ENCODE results near the gene PIP5K1C. TPM values are rescaled to one million over a fixed set of nuclear protein-coding genes. Genes with fewer than 3 reads are reported as not detected.

The PIP5K1C gene
- polyA plus RNA-seq, 1 donor = 22.0 TPM

DNA sequence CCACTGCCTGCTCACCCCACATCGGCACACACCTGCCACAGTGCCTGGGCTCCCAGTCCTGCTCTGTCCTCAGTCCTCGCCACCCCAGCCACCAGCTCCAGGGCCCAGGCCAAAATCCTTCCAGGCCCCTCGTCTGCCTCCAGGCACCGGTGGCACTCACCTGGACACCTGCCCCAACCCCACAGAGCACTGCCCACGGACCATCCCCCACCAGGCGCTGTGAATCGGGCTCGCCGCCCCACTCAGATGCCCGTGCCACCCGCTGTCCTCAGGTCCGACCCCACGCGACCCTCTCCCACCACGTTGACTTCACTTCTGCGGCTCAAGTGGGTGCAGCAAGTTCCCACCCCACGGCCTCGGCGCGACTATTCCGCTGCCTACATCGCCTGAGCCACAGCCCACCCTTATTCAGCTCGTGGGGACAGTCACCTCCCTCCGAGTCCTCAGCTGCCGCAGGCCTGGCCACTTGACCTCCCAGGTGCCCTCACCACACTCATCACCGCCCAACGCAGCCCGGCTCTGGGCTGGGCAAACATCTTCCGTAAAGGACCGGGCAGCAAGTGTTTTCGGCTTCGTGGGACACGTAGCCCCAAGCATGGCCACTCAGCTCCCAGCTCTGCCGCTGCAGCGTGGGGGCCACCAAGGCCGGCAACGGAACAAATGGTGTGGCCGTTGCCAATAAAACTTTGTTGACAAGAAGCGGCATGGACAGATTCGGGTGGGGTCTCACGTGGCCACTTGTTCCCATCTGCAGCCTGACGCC is 5.7 kb downstream of the PIP5K1C start:
- no peak for DNase-seq (ENCODE audit: low read depth)

DNA sequence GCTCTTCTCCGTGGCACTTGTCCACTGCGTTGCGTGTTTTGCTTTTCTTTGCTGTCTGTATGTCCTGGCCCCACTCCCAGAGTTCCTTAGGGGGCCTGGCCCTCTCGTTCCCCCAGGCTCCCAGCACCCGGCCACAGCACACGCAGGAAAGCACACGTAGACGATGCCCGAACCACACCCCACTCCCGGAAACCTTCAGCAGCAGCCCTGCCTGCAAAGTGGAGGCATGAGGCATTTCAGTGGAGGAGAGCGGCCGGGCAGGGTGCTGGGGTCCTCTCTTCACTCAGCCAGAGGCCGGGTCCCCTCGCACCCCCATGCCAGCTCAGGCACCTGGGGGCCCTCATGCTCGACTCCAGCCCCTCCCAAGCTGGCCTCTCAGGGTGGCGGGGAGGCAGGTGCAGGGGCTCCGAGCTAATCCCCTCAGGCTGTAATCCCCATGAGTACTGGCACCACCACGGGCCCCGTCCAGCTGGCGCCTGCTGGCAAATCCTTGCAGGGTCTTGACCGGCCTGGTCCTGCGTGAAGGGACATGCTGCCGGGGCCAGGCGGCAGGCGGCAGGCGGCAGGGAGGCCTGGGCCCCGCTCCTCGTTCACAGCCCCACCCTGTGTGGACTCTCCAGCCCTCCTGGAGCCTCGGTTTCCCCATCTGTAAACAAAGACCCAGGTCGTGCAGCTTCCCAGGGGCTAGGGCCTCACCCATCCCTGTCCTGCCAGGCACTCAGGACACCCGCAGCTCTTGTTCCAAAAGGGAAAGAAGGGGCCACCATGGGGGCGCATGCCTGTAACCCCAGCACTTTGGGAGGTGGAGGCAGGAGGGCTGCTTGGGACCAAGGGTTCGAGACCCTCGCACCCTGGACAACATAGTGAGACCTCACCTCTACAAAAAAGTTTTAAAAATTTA is 7.0 kb downstream of the PIP5K1C start:
- no peak for DNase-seq (ENCODE audit: low read depth)

DNA sequence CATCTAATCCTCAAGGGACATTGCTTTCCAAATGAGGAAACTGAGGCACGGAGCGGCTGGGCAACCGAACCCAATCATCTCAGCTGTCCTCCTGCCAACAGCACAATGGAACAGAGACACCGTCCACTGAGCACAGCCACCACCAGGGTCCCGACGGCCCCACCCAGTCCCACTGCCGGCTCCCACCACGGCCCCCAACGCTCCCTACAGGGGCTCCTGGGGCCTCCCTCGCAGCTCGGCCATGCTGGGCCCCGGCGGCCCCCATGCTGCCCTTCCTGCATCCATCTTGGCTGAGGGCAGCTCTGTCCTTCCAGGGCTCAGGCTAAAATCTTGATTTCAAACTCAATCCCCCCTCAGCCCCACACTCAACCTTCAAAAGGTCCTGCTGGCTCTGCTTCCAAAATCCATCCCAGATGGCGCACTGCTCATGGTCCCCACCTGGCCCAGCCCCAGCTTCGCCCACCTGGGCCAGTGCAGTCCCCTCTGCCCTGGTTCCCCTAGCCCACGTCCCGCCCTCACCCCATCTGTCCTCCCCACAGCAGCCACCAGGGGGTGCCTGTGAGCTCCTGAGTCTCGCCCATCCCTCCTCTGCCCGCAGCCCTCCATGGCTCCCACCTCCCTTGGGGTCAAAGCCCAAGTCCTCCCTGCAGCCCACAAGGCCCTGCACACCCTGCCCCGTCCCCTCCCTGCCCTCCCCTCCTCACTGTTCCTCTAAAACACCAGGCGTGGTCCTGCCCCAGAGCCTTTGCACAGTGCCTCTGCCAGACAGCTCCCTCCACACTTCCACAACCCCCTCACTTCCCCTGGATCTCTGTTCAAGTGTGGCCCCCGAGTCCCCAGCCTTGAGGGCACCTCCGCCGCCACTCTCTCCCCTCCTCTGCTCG is 7.9 kb downstream of the PIP5K1C start:
- DNase-seq (ENCODE audit: low read depth) = no peak

DNA sequence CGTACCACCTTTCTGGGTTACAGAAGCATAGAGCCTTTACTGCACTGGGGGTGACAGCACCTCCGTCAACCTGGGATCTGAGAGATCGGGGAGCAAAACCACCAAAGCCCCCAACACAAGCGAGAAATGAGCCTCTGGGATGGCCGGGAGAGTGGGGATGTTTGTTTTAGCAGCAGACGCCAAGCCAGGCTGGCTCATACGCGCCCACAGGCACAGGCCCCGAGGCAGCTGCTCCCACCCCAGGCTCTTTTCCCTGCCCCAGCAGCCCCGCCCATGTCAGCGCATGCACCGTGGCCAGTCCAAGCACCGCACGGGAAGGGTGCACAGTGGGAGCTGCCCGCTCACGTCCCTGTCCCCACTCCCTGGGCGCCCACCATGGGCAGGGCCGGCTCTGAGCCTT is 8.5 kb downstream of the PIP5K1C start:
- no peak for DNase-seq (ENCODE audit: low read depth)

DNA sequence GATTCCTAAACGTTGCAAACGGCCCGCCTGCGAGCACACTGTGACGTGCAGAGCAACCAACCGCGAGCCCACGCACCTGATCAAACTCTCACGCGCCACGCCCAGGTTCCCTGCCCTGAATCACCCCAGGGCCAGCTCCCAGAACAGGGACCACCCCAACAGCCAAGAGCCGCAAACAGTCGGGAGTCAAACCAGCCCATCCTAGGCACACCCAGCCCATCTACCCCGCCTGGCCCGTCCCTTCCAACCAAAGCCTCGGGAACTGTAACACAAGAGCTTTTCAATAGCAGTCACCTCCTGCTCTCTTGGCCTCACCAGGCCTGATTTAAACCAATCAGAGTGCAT is 8.9 kb downstream of the PIP5K1C start:
- no peak for DNase-seq (ENCODE audit: low read depth)

DNA sequence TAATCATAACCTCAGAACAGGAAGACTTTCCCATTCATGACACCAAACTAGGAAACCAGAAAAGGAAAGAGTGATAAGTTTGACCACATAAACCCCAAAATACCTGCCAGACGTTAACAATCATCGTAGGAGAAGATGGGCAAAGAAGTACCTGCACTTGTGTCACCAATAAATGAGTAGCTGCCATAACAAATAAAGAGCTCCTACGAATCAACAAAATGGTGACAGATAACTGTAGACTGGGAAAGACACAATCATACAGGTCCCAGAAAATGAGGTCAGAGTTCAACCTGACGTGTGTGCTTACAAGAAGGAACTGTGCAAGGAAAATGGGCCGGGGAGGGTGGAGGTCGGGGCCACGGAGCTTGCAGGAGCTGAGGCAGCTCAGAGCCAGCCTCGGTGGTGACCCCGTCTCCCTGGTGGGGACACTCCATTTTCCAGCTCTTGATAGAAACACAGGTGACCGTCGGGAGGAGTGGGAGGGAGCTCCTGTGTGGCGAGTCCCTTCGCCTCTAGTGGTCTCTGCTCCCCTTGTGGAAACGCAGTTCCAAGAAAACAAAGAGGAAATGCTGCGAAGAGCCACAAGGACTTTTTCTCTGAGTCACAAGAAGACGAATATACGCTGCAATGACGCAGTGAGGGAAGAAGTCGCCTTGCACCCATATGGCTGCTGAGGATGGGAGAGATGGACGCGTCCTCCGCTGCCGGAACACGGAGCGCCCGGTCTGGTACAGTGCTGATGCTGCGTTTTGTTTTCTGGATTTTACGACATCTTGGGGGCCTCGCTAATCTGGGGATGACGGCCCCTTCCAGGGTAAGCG is 9.5 kb downstream of the PIP5K1C start:
- no peak for DNase-seq (ENCODE audit: low read depth)

DNA sequence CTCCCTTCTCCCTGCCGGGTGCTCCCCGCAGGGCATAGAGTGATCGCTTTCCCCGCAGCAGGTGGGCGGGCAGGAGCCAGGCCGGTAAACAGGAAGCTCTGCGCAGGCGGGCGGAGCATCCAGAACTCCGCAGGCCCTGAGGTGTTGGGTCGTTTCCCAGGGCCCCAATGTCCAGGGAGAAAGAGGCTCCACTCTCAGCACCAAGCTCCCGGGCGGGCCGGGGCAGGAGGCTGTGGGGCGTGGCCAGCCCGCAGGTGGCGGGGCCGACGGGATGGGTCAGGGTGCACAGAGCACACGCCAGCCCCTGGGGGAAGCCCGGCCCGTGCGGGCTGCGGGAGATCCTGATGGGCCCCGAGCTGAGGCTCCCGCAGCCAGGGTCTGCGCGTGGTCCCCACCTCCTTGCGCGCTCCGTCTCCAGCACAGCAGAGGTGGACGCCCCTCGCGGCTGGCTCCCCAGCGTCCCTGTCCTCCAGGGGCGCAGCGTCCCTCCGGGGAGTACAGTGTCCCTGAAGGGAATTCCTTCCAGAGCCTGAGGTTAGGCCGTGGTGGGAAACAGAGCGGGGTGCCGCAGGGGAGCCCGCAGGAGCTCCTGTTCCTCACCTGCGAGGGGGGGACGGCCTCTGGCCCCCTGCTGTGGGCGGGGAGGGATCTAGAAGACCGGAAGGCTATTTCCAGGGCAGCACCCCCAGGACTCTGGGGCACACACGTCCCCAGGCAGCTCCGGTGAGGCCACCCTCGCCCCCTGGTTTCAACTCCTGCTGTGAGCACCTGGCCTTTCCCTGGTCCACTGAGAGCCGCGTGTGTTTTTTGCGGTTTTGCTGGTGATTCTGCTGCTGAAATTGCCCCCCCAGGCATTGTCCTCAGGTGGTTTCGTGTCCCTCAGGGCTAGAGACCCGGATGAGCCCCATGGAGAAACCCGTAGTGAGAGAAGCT is 12.2 kb downstream of the PIP5K1C start:
- no peak for DNase-seq (ENCODE audit: low read depth)

DNA sequence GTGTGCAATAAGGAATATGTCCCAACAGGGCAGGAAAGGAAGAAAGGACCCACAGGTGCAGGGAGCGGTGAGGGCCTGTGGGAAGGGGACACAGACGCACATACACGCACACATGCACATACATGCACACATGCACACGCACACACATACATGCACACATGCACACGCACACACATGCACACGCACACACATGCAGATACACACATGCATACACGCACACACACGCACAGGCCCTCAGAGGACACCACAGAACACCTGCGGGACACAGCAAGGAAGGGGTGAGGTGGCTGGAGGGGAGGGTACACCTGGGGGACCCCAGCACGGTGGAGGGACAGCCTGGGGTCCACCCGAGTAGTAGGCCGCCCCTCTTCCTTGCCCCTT is 12.9 kb downstream of the PIP5K1C start:
- DNase-seq (ENCODE audit: low read depth) = no peak

DNA sequence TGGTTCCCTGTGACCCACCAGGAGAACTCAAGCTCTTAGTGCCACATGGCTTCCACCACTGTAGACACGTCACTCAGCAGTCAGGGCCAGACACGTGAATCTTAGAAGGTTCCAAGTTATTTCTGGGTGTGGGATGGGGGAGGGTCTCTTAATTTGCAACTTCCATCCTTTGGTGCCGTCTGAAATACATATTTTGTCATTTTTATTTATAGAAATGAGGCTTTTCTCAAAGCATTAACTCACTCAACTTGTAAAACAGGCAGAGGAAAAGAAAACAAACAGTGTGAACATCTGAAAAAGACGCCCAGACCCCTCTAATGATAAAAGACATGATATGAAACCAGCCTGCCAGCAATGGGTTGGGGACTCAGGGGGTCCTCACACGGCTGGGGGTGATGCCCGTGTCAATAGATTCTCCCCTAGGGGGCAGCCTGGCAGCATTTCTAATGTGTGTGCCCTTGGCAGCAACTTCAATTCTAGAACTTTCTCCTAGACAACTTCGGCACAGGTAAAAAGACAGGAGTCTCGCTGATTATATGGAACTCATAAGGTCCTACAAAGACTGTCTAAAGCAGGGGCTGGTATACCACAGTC is 15.4 kb downstream of the PIP5K1C start:
- DNase-seq (ENCODE audit: low read depth) = no peak

DNA sequence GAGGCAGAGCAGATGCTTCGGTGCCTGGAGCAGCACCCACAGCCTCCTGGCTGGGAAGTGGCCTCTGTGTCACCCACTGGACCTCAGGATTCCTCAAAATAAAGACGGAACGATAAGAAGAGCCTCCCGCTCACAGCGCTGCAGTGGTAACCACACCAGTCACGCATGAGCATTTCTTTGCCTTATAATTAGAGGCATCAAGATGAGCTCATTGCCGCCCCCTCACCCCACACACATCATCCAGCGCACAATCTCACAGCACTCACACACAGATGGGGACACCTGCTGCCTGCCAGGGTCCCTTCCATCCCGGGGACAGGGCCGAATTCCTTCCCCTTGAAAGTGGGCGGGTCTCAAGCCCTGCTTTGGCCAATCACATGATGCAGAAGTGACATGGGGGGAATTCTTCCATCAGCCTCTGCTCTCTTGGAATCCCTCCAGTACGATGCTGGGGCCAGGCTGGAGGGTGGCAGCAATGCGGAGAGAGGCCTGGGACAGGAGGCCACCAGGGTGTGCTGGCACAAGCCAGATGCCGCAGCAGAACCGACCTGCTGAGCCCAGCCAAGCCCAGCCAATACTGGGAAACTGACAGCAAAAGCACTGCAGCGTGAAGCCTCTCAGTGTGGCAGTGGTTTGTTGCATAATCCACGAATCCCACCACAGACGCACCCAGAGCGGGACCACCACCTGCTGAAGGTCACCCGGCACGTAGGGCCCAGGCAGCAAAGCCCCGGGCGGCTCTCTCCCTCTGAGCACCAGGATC is 16.0 kb downstream of the PIP5K1C start:
- DNase-seq (ENCODE audit: low read depth) = no peak

DNA sequence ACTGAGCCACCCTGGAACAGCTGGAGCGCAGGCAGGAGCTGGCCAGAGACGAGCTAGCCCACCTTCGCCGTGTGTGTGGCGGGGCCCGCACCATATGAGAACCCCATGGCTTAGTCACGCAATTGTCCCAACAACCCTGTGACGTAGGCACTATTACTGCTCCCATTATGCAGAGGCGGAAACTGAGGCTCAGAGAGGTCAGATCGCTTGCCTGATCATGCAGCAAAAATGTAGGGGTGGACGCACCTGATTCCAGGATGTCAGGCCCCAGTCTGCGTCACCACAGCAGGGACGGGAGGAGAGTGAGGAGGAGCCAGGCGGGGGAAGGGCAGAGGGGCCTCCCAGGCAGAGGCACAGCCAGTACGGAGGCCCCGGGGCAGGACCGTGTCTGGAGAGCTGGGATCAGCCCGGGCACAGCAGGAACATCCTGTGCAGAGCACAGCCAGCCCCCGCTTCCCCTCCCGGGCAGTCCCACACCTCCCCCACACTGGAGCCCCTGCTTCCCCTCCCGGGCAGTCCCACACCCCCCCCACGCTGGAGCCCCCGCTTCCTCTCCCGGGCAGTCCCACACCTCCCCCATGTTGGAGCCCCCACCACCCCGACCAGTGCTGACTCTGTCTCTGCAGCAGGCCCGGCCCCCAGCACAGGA is 16.7 kb downstream of the PIP5K1C start:
- no peak for DNase-seq (ENCODE audit: low read depth)

DNA sequence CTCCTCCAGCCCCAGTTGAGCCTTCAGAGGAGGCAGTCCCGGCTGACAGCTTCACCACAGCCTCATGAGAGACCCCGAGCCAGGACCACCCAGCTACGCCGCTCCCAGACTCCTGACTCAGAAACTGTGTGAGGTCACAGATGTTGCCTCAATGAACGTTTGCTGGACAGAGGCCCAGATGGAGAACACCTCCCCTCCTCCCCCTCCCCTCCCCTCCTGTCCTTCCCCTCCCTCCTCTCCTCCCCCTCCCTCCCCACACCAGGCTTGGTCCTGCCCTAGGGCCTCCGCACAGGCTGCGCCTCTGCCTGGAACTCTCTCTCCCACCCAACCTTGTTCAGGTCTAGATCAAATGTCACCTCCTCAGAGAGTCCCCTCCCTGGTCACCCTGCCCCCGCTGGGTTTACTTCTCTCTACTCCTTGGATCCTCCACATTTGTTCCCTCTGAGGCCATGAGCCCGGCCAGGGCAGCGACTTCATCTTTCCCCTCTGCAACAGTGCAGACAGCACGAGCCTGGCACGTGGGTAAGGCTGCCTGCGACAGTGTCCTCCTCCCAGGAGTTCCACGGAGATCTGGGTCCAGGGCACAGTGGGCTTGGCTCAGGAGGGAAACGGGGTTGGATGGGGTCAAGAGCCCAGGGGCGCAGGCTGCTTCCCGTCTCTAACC is 17.4 kb downstream of the PIP5K1C start:
- no peak for DNase-seq (ENCODE audit: low read depth)

DNA sequence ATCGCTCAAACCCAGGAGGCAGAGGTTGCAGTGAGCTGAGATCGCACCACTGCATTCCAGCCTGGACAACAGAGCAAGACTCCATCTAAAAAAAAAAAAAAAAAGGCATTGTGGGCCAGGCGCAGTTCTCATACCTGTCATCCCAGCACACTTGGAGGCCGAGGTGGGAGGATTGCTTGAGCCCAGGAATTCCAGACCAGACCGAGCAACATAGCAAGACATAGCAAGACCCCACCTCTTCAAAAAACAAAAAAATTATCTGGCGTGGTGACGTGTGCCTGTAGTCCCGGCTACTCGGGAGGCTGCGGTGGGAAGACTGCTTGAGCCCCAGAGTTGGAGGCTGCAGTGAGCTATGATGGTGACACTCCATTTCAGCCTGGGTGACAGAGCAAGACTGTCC is 18.0 kb downstream of the PIP5K1C start:
- DNase-seq (ENCODE audit: low read depth) = no peak

DNA sequence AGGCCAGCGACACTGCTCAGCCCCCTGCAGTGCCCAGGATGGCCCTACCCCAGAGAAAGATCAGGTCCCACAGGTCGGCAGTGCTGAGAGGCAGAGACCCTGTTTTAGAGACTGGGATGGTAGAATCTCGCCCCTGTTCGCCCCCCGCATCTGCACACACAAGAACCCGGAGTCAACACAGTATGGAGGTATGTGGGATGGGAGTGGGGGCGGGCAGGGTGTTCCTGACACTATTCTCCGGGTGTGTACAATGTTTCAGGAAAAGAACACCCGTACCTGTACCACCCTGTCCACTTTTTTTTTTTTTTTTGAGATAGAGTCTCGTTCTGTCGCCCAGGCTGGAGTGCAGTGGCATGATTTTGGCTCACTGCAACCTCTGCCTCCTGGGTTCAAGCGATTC is 19.3 kb downstream of the PIP5K1C start:
- DNase-seq (ENCODE audit: low read depth) = no peak

DNA sequence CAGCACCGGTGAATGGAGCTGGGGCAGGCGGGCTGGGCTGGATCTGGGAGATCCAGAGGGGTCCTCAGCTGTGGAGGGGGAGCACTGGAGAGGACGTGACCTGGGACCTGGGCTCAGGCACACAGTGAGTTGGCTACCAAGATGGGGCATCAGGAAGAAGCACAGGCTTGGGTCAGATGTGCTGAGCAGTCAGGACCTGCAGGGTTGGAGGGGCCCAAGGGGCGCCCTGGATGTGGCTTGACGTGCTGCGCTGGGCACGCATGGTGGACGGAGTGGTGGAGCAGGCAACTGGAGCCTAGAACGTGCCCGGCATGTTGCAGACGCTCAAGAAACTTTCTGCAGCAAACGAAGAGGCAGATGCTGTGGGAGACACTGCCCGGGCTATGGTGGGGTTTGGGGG is 20.7 kb downstream of the PIP5K1C start:
- DNase-seq (ENCODE audit: low read depth) = no peak

DNA sequence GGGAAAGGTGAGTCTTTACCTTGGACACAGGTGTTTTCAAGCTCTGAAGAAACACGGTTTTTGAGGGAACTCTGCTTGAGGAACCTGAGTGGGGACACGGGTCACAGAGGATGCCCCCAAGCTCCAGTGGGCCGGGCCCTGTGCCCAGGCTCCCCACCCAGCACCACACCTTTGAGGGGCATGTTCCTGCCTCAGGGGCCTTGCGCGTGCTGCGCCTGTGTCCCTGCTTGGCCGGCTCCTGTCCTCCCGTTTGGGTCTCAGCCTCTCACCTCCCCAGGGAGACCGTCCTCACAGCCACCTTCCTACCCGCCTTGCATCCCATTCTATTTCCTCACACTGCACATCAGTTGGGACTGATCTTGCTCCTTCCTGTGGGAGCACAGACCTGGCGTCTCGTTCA is 21.1 kb downstream of the PIP5K1C start:
- DNase-seq (ENCODE audit: low read depth) = no peak

DNA sequence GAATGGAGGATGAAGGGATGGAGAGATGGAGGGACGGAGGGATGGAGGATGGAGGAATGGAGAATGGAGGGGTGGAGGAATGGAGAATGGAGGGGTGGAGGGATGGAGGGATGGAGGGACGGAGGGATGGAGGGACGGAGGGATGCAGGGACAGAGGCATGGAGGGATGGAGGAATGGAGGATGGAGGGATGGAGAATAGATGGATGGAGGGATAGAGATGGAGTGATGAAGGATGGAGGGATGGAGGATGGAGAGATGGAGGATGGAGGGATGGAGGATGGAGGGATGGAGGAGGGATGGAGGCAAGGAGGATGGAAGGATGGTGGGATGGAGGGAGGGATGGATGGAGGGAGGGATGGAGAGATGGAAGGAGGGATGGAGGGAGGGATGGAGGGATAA is 22.1 kb downstream of the PIP5K1C start:
- DNase-seq (ENCODE audit: low read depth) = no peak

Measured in forelimb muscle (tissue), 1 donor.